ENCODE results near the gene EFCAB8. TPM values are rescaled to one million over a fixed set of nuclear protein-coding genes. Genes with fewer than 3 reads are reported as not detected.
"Not testable (repeated sequence)": the region's sequence is repeated elsewhere in the genome, so short reads cannot be mapped to it uniquely, and the experiment has no call there.

The EFCAB8 gene
- total RNA-seq, 1 donor from 2014 or later = not detected

DNA sequence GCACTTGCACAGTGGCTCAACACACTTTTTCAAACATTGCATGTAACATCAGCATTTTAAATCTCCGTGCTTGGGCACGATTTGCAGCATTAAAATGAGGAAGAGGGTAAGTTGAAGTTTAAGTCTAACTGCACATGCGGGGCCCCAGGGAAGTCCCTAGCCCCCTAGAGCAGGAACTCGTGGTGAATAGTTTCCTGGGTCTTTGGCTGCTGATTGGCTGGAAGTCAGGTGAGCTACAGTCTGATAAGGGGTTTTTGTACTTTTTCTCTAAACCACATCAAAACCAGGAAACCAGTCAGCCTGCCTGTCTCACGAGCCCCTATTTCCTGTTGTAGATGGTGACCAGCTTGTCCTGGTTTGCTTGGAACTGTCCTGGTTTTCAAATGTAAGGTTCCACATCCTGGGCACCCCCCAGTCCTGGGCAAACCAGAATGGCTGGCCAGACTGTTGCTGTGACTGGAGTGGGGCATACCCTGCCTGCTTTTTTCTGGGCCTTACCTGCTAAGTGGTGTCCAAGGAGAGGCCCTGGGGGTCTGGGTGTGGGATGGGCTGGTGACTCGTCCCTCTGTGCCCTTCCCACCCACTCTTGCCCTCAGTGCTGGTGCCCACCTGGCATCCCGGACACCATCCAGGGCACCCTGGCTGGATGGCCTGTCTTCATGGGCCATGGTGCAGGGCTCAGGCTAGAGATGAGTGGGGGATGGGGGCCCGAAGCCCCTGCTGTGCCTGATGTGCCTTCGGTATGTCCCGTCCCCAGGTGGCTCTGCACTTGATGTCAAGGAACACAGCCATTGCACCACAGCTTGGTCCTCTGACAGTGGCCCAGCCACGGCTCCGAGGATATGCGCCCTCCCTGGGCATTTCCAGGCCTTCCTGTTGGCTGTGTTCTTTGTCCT lies 113.7 kb downstream of the EFCAB8 start:
- TF ChIP-seq POLR2A (IDR thresholded peaks at IDR 0.05) (no peak), POLR2AphosphoS5 (IDR thresholded peaks at IDR 0.05; ENCODE audit: insufficient read depth in 1 of 2, low read depth in 1 of 2) (no peak)
- TF ChIP-seq, protein P1, sequence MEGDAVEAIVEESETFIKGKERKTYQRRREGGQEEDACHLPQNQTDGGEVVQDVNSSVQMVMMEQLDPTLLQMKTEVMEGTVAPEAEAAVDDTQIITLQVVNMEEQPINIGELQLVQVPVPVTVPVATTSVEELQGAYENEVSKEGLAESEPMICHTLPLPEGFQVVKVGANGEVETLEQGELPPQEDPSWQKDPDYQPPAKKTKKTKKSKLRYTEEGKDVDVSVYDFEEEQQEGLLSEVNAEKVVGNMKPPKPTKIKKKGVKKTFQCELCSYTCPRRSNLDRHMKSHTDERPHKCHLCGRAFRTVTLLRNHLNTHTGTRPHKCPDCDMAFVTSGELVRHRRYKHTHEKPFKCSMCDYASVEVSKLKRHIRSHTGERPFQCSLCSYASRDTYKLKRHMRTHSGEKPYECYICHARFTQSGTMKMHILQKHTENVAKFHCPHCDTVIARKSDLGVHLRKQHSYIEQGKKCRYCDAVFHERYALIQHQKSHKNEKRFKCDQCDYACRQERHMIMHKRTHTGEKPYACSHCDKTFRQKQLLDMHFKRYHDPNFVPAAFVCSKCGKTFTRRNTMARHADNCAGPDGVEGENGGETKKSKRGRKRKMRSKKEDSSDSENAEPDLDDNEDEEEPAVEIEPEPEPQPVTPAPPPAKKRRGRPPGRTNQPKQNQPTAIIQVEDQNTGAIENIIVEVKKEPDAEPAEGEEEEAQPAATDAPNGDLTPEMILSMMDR (IDR thresholded peaks at IDR 0.05) = no peak
- DNase-seq (ENCODE audit: extremely low spot score in 2 of 2) = peak in 1 of 2 donors; percentile 69
- Histone ChIP-seq H3K9me3 (no peaks in the 10 kb centered on the region), H3K27me3 (no peaks in the 10 kb centered on the region), H3K36me3 (no peaks in the 10 kb centered on the region), H3K4me1 (no peaks in the 10 kb centered on the region), H3K27ac (no peak overlapping the region), H3K4me3 (no peak overlapping the region)
- intact Hi-C loops (cut with DNase I) = no loop called here

DNA sequence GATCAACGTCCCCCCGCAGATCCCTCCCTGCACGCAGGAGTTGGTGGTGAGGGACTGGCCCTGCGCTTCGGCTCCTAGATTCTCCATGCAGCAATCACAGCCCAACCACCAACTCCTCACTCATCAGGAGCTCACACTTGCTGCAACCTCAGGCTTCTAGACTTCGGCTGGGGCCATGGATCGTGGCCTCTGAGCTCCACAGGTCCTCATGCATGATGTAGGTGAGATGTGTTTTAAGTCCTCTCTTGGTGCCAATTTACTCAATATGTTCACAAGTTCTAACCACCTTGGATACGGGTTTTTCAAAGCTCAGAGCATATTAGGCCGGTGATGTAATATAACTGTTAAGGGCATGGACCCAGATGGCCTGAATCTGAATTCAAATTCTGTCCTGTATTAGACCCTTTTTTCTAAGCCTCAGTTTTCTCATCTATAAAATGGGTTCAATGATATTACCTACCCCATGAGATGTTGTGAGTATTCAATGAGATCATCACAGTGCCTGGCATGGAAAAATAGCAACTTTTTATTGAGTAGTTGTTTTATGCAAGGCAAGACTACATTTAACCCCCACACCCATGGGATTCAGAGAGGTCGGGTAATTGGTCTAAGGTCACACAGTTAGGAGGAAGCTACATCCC lies 114.5 kb downstream of the EFCAB8 start:
- no peak for DNase-seq (ENCODE audit: extremely low spot score in 2 of 2)
- Histone ChIP-seq H3K27me3 (no peaks in the 10 kb centered on the region), H3K4me3 (no peak overlapping the region), H3K36me3 (no peaks in the 10 kb centered on the region), H3K27ac (no peak overlapping the region), H3K4me1 (no peaks in the 10 kb centered on the region), H3K9me3 (no peaks in the 10 kb centered on the region)
- no peak for TF ChIP-seq POLR2A (IDR thresholded peaks at IDR 0.05)
- TF ChIP-seq POLR2AphosphoS5 (IDR thresholded peaks at IDR 0.05; ENCODE audit: insufficient read depth in 1 of 2, low read depth in 1 of 2) = no peak
- TF ChIP-seq, protein P1 (IDR thresholded peaks at IDR 0.05) = no peak
- intact Hi-C loops (cut with DNase I) = no loop called here

DNA sequence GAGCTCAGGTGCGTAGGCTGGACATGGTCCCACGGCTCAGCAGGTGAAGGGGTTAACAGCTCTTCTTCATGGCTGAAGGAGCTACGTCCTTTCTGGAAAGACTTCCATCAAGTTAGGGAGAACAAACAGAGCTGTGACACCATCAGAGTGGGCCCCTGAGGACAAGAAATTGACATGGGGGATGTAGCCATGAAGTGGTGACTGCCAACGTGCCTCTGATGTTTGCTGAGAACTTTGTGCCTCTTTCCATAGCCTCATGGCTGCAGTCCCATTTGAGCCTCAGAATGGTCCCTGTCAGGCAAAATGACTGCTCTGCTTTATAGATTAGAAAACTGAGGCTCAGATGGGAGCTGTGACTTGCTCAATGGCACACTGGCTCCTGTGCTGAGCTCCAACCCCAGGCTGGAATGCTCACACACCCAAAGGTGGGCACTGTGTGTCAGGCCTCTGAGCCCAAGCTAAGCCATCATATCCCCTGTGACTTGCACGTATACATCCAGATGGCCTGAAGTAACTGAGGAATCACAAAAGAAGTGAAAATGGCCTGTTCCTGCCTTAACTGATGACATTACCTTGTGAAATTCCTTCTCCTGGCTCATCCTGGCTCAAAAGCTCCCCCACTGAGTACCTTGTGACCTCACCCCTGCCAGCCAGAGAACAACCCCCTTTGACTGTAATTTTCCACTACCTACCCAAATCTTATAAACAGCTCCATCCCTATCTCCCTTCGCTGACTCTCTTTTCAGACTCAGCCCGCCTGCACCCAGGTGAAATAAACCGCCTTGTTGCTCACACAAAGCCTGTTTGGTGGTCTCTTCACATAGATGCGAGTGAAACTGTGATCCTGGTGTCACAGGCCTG lies 115.7 kb downstream of the EFCAB8 start:
- H3K36me3 ChIP-seq; H3K4me3 ChIP-seq; H3K27me3 ChIP-seq; intact Hi-C loops (cut with DNase I); H3K27ac ChIP-seq; H3K4me1 ChIP-seq; H3K9me3 ChIP-seq: not testable (repeated sequence)
- peak in 1 of 2 donors; percentile 54 for DNase-seq (ENCODE audit: extremely low spot score in 2 of 2)

- H3K27me3 ChIP-seq; H3K4me1 ChIP-seq; H3K36me3 ChIP-seq; intact Hi-C loops (cut with DNase I); H3K4me3 ChIP-seq; H3K9me3 ChIP-seq; DNase-seq (ENCODE audit: extremely low spot score in 2 of 2); H3K27ac ChIP-seq: not testable (repeated sequence)
Measured at GRCh38 chr20:32975121-32975520, 116.4 kb downstream of the EFCAB8 start.

- no peaks in the 10 kb centered on the region for H3K9me3 ChIP-seq
- no peak overlapping the region for H3K27ac ChIP-seq
- intact Hi-C loops (cut with DNase I) = no loop called here
- no peak for TF ChIP-seq POLR2AphosphoS5 (IDR thresholded peaks at IDR 0.05; ENCODE audit: insufficient read depth in 1 of 2, low read depth in 1 of 2)
- TF ChIP-seq, protein P1 (IDR thresholded peaks at IDR 0.05) = no peak
- no peak for TF ChIP-seq POLR2A (IDR thresholded peaks at IDR 0.05)
- no peak for DNase-seq (ENCODE audit: extremely low spot score in 2 of 2)
- H3K36me3 ChIP-seq = no peaks in the 10 kb centered on the region
- no peaks in the 10 kb centered on the region for H3K27me3 ChIP-seq
- H3K4me1 ChIP-seq = no peaks in the 10 kb centered on the region
- H3K4me3 ChIP-seq = no peak overlapping the region
Measured at GRCh38 chr20:32975698-32976674, 117.3 kb downstream of the EFCAB8 start.

Measured in vagina (tissue), 2 donors.